Stimulated activated CD4-positive, alpha-beta T cell treated with anti-CD3 and anti-CD28 coated beads, Interleukin-4, amount 100 ng/mL, for 24 hours (primary cell): ENCODE measurements around the gene IL34.

Experiments
- DNase-seq: peaks from one replicate; pipeline ENCODE4 v3.0.0-alpha.2; 2020

Gene IL34

GRCh38 chr16:70689970-70690891 lies 43.9 kb downstream of the IL34 start:
- no peak for DNase-seq

- DNase-seq = no peak
Observed at GRCh38 chr16:70691223-70692129, 45.1 kb downstream of the IL34 start.

- DNase-seq = no peak
Observed at GRCh38 chr16:70692130-70692872, 45.9 kb downstream of the IL34 start.

- DNase-seq = no peak
Observed at GRCh38 chr16:70692873-70693671, 46.7 kb downstream of the IL34 start.

GRCh38 chr16:70694088-70694867 lies 47.9 kb downstream of the IL34 start:
- DNase-seq = no peak

- no peak for DNase-seq
Observed at GRCh38 chr16:70694868-70695218, 48.5 kb downstream of the IL34 start.

GRCh38 chr16:70695331-70696070 lies 49.1 kb downstream of the IL34 start:
- DNase-seq = no peak

- DNase-seq = no peak
Observed at GRCh38 chr16:70696355-70696754, 50.0 kb downstream of the IL34 start.

GRCh38 chr16:70696952-70697593 lies 50.7 kb downstream of the IL34 start:
- DNase-seq = no peak

GRCh38 chr16:70697594-70698170 lies 51.3 kb downstream of the IL34 start:
- DNase-seq = no peak

- DNase-seq = no peak
Observed at GRCh38 chr16:70698901-70699300, 52.5 kb downstream of the IL34 start.

- no peak for DNase-seq
Observed at GRCh38 chr16:70699696-70700095, 53.3 kb downstream of the IL34 start.

GRCh38 chr16:70700101-70701020 lies 54.0 kb downstream of the IL34 start:
- no peak for DNase-seq

GRCh38 chr16:70701036-70701435 lies 54.7 kb downstream of the IL34 start:
- no peak for DNase-seq

- DNase-seq = no peak
Observed at GRCh38 chr16:70701596-70701995, 55.2 kb downstream of the IL34 start.

GRCh38 chr16:70701998-70702397 lies 55.6 kb downstream of the IL34 start:
- DNase-seq = no peak

GRCh38 chr16:70702624-70703023 lies 56.3 kb downstream of the IL34 start:
- DNase-seq = no peak

- DNase-seq = no peak
Observed at GRCh38 chr16:70703041-70703834, 56.9 kb downstream of the IL34 start.
